Activated T-cell treated with anti-CD3 and anti-CD28 coated beads, Interleukin-2, amount 50 U/mL, for 24 hours (primary cell): ENCODE measurements around the gene PSG6.
"Not testable (repeated sequence)": the region's sequence is repeated elsewhere in the genome, so short reads cannot be mapped to it uniquely, and the experiment has no call there.

Experiments
- DNase-seq: peaks from one replicate; pipeline ENCODE4 v3.0.0-alpha.2; 2020
- H3K27ac Mint-ChIP-seq: 2 replicates; pipeline ENCODE4 v1.8.0; 2020; ENCODE audit warnings: mild to moderate bottlenecking, mixed read lengths
- H3K27me3 Mint-ChIP-seq: 2 replicates; pipeline ENCODE4 v1.8.0; 2020; ENCODE audit warnings: mixed read lengths
- H3K36me3 Mint-ChIP-seq: 2 replicates; pipeline ENCODE4 v1.8.0; 2020; ENCODE audit warnings: low read depth, mixed read lengths
- H3K4me1 Mint-ChIP-seq: 2 replicates; pipeline ENCODE4 v1.8.0; 2020; ENCODE audit warnings: low read depth, mixed read lengths
- H3K4me3 Mint-ChIP-seq: 2 replicates; pipeline ENCODE4 v1.8.0; 2020; ENCODE audit warnings: mild to moderate bottlenecking, moderate library complexity, mixed read lengths
- H3K9me3 Mint-ChIP-seq: 2 replicates; pipeline ENCODE4 v1.8.0; 2020; ENCODE audit warnings: mixed read lengths

The PSG6 gene

GRCh38 chr19:42852821-42853220, 64.9 kb downstream of the PSG6 start:
- H3K4me3 Mint-ChIP-seq, H3K27me3 Mint-ChIP-seq, H3K36me3 Mint-ChIP-seq, H3K4me1 Mint-ChIP-seq, DNase-seq, H3K9me3 Mint-ChIP-seq, H3K27ac Mint-ChIP-seq: not testable (repeated sequence)
